Measurements from ENCODE around the gene LMO7. TPM values are rescaled to one million over a fixed set of nuclear protein-coding genes. Genes with fewer than 3 reads are reported as not detected.

LMO7 gene
- polyA plus RNA-seq, 1 experiment, result 76.9 TPM

DNA sequence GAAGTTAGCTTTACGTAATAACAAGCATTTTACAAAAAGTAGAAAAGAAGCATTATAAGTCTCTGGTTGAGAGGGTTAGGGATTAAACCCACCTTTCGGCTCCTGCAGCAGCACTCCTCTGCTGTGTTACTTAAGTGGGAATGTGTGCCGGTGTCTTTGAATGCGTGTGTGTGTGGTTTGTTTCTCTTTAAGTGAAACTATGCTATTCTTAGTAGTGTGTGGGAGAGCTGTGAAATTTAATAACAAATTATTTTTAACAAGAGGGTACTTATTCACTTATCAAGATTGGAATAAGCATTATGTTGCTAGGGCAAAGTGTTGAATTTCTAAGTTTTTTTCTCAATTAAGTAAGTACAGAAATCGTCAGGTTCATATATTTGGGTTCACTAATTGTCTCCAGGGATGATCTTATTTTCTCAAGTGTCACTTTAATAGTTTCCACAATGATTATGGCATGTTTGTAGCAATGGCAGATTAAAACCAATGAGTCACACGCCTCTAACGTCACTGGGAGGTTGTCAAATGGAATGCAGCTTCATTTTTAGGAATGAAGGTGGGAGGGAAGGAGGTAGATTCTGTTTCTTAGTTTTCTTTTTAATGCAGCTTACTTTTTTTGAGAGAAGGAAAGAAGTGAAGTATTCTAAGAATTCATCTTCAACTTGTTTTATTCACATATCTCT lies 151.3 kb downstream of the LMO7 start:
- CTCF ChIA-PET, result interaction anchor here (1.2 kb wide), 1 partner anchor 100 kb away, joined by 4 read pairs; no protein-coding TSS in a partner anchor
- Histone ChIP-seq H3K27ac (ENCODE audit: low read depth, low read length) (no peak overlapping the region), H3K27me3 (ENCODE audit: control insufficient read depth, insufficient read depth, low read length) (no peaks in the 10 kb centered on the region), H3K4me3 (ENCODE audit: low read depth, low read length) (no peak overlapping the region), H3K9me3 (ENCODE audit: control insufficient read depth, insufficient read depth, low read length) (no peaks in the 10 kb centered on the region)
- POLR2A ChIA-PET, result interaction anchor here (0.6 kb wide), 1 partner anchor 427 kb away, joined by 3 read pairs; no protein-coding TSS in a partner anchor
- DNase-seq (ENCODE audit: low read depth, low spot score), result no peak
- TF ChIP-seq, protein P1, sequence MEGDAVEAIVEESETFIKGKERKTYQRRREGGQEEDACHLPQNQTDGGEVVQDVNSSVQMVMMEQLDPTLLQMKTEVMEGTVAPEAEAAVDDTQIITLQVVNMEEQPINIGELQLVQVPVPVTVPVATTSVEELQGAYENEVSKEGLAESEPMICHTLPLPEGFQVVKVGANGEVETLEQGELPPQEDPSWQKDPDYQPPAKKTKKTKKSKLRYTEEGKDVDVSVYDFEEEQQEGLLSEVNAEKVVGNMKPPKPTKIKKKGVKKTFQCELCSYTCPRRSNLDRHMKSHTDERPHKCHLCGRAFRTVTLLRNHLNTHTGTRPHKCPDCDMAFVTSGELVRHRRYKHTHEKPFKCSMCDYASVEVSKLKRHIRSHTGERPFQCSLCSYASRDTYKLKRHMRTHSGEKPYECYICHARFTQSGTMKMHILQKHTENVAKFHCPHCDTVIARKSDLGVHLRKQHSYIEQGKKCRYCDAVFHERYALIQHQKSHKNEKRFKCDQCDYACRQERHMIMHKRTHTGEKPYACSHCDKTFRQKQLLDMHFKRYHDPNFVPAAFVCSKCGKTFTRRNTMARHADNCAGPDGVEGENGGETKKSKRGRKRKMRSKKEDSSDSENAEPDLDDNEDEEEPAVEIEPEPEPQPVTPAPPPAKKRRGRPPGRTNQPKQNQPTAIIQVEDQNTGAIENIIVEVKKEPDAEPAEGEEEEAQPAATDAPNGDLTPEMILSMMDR (IDR thresholded peaks at IDR 0.05; ENCODE audit: low read depth, low read length), result no peak

DNA sequence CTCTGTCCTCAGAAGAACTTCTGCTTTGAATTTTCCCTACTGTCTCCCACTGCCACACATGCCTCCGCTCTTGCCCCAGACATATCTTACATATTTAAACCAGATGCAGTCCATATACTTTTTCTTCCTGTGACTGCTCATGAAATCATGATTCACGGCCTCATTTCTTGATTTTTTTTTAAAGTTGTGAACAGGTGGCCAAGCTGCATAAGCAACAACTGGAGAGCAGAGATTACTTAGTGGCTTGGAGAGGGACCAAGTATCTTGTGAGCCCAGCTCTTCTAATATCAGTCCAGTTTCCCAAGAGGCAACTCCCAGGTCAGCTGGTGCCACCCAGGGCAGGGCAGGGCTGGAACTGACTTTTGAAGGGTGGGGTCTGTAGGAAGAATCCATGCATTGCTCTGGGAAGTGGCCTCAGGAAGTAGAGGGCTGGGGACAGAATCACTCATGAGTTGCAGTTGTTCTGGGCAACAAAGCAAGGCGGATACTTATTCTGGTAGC lies 152.4 kb downstream of the LMO7 start:
- H3K9me3 ChIP-seq (ENCODE audit: control insufficient read depth, insufficient read depth, low read length), result no peaks in the 10 kb centered on the region
- H3K4me3 ChIP-seq (ENCODE audit: low read depth, low read length), result no peak overlapping the region
- H3K27me3 ChIP-seq (ENCODE audit: control insufficient read depth, insufficient read depth, low read length), result no peaks in the 10 kb centered on the region
- ChIA-PET POLR2A (interaction anchor here (1.1 to 1.3 kb wide), 2 partner anchors 72 to 92 kb away, joined by 3 read pairs; no protein-coding TSS in a partner anchor), CTCF (interaction anchor here (1.2 kb wide), 1 partner anchor 101 kb away, joined by 4 read pairs; no protein-coding TSS in a partner anchor)
- peak overlapping the region; percentile 76 for H3K27ac ChIP-seq (ENCODE audit: low read depth, low read length)
- DNase-seq (ENCODE audit: low read depth, low spot score), result peak; percentile 85
- TF ChIP-seq, protein P1 (IDR thresholded peaks at IDR 0.05; ENCODE audit: low read depth, low read length), result no peak

DNA sequence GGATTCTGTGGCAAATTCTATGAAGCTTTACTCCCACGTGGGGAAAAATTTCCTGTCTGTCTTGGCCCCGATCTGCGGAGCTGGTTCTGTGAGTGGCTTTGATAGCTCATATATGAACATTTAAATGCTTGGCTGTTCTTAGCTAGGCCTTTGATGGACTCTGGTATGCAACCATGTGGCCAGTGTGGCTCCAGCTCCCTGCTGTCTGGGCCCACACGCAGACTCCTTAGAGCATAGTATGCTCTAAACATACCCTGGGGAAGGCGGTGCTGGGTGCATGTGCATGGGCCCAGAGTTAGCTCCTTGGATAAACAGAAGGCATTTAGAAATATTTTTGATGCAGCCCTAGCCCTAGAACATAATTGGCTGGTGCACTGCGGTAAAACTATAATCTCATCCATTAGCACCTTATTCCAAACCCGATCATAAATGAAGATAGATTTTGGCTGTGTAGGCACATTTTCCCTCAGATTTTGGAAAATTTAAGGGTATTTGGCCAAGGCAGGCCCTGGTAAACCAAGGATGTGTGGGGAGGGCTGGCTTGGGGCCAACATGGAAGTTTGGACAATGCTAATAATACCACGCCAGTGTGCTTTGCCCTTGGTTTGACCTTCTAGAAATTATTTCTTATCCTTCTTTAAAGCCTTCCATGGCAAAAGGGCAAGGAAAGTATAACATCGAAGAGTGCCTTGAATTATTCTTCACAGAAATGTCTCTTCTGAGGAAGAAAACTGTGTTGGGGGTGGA lies 153.5 kb downstream of the LMO7 start:
- TF ChIP-seq, protein P1 (IDR thresholded peaks at IDR 0.05; ENCODE audit: low read depth, low read length), result no peak
- Histone ChIP-seq H3K27ac (ENCODE audit: low read depth, low read length) (no peak overlapping the region), H3K4me3 (ENCODE audit: low read depth, low read length) (no peak overlapping the region), H3K9me3 (ENCODE audit: control insufficient read depth, insufficient read depth, low read length) (no peaks in the 10 kb centered on the region), H3K27me3 (ENCODE audit: control insufficient read depth, insufficient read depth, low read length) (no peaks in the 10 kb centered on the region)
- no peak for DNase-seq (ENCODE audit: low read depth, low spot score)
- ChIA-PET POLR2A (interaction anchor here (0.7 to 1.3 kb wide), 2 partner anchors 73 to 75 kb away, joined by 3 read pairs; no protein-coding TSS in a partner anchor), CTCF (interaction anchor here (2.2 kb wide), 1 partner anchor 94 kb away, joined by 14 read pairs; no protein-coding TSS in a partner anchor)

DNA sequence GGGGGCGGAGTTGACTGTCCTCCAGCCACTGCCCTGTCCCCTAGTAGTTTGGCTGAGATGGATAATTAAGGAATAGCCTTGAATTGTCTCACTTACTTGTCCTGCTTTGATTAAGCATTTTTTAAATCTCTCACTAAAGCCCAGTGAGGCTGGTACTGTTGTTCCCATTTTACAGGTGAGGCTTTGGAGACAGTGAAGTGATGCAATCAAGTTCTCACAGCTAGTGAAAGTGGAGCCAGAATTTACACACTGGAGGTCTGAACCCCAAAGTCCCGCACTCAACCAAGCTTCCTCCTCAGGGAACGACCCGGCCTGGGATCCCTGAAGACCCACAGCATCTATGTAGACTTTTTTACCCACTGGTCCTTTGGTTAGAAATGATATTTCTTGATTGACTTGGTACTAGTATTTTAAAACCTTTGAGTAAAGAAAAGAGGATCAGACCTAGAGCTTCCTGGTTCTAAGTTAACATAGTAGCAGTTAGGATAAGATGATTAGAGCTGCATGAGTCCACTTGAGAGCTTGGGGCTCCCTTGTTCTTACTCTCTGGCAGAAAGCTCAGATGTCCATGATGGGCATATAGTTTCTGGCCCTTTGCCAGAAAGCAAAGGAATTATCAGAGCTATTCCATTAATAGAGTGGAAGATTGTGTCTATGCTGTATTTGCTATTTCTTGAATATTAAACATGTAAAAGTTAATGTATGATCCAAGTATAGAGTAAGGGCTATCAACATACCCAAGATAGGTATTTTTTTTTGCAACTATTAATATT lies 154.3 kb downstream of the LMO7 start:
- CTCF ChIA-PET, result interaction anchor here (0.7 to 2.2 kb wide), 2 partner anchors 95 to 104 kb away, joined by 3 to 14 read pairs; no protein-coding TSS in a partner anchor
- TF ChIP-seq, protein P1 (IDR thresholded peaks at IDR 0.05; ENCODE audit: low read depth, low read length), result no peak
- no peak for DNase-seq (ENCODE audit: low read depth, low spot score)
- H3K9me3 ChIP-seq (ENCODE audit: control insufficient read depth, insufficient read depth, low read length), result no peaks in the 10 kb centered on the region
- no peak overlapping the region for H3K4me3 ChIP-seq (ENCODE audit: low read depth, low read length)
- no peaks in the 10 kb centered on the region for H3K27me3 ChIP-seq (ENCODE audit: control insufficient read depth, insufficient read depth, low read length)
- POLR2A ChIA-PET, result interaction anchor here (0.7 kb wide), 1 partner anchor 240 kb away, joined by 5 read pairs; no protein-coding TSS in a partner anchor
- no peak overlapping the region for H3K27ac ChIP-seq (ENCODE audit: low read depth, low read length)
